ENCODE results near the gene FAF1.

Gene FAF1

DNA sequence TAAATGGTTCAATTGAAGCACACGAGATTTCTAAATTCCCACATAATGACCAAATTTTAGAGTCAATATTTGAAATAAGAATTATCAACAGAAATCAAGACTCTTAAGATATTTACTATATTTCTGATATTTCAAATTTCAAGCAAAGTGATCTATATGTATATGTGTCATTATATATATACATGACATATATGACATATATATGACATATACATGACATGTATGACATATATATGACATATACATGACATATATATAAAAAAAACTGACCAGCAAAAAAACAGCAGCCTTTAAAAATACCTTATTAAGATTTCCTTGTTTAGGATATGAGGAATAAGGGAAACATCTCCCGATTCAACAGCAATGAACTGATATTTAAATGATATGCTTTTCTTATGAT lies 266.2 kb downstream of the FAF1 start:
- no peaks in the 10 kb centered on the region for H3K4me1 ChIP-seq
- no peak for DNase-seq
- intact Hi-C loops (cut with DNase I; ENCODE audit: low total_unique reads): no loop called here
- TF ChIP-seq, protein P1, sequence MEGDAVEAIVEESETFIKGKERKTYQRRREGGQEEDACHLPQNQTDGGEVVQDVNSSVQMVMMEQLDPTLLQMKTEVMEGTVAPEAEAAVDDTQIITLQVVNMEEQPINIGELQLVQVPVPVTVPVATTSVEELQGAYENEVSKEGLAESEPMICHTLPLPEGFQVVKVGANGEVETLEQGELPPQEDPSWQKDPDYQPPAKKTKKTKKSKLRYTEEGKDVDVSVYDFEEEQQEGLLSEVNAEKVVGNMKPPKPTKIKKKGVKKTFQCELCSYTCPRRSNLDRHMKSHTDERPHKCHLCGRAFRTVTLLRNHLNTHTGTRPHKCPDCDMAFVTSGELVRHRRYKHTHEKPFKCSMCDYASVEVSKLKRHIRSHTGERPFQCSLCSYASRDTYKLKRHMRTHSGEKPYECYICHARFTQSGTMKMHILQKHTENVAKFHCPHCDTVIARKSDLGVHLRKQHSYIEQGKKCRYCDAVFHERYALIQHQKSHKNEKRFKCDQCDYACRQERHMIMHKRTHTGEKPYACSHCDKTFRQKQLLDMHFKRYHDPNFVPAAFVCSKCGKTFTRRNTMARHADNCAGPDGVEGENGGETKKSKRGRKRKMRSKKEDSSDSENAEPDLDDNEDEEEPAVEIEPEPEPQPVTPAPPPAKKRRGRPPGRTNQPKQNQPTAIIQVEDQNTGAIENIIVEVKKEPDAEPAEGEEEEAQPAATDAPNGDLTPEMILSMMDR (IDR thresholded peaks at IDR 0.05): no peak
- peaks cover 0 to 6% (median 4%) of the 10 kb centered on the region in 3 donors for H3K36me3 ChIP-seq
- no peaks in the 10 kb centered on the region for H3K27me3 ChIP-seq
- H3K4me3 ChIP-seq: no peak overlapping the region
- H3K9me3 ChIP-seq: no peaks in the 10 kb centered on the region
- no peak overlapping the region for H3K27ac ChIP-seq

DNA sequence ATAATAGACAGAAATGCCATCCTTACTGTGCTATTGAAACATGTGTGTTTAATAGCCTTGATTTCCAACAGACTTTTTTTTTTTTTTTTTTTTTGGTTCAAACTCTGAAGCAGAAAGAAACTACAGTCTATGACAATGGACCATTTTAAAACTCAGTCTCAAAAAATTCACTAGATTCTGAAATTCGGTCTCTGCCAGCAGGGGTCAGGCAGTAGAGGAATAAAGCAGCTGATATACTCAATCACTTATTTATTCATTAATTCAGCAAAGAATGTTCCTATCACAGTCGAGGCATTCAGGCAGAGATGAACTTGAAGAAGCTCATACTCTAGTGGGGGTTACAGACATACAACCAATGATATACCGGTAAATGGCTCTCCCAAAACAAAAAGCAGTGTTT lies 275.9 kb downstream of the FAF1 start:
- H3K27ac ChIP-seq: no peak overlapping the region
- H3K4me1 ChIP-seq: no peaks in the 10 kb centered on the region
- no peaks in the 10 kb centered on the region for H3K27me3 ChIP-seq
- intact Hi-C loops (cut with DNase I; ENCODE audit: low total_unique reads): no loop called here
- H3K9me3 ChIP-seq: no peaks in the 10 kb centered on the region
- no peak overlapping the region for H3K4me3 ChIP-seq
- no peak for DNase-seq
- TF ChIP-seq, protein P1 (IDR thresholded peaks at IDR 0.05): no peak
- H3K36me3 ChIP-seq: peaks cover 7 to 15% (median 7%) of the 10 kb centered on the region in 3 donors

DNA sequence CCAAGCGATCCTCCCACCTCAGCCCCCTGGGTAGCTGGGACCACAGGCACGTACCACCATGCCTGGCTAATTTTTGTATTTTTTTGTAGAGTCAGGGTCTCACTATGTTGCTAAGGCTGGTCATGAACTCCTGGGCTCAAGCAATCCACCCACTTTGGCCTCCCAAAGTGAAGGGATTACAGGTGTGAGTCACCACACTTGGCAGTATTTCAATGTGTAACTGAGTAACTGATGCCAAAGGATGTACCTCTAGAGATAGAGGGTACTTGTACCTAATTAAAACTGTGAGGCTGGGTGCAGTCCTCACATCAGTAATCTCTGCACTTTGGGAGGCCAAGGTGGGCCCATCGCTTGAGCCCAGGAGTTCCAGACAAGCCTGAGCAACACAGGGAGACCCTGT lies 278.1 kb downstream of the FAF1 start:
- intact Hi-C loops (cut with DNase I; ENCODE audit: low total_unique reads): no loop called here
- Histone ChIP-seq H3K9me3 (no peaks in the 10 kb centered on the region), H3K4me3 (no peak overlapping the region), H3K27ac (no peak overlapping the region), H3K4me1 (no peaks in the 10 kb centered on the region), H3K36me3 (peaks cover 0 to 6% (median 3%) of the 10 kb centered on the region in 3 donors), H3K27me3 (no peaks in the 10 kb centered on the region)
- TF ChIP-seq, protein P1 (IDR thresholded peaks at IDR 0.05): no peak
- no peak for DNase-seq

DNA sequence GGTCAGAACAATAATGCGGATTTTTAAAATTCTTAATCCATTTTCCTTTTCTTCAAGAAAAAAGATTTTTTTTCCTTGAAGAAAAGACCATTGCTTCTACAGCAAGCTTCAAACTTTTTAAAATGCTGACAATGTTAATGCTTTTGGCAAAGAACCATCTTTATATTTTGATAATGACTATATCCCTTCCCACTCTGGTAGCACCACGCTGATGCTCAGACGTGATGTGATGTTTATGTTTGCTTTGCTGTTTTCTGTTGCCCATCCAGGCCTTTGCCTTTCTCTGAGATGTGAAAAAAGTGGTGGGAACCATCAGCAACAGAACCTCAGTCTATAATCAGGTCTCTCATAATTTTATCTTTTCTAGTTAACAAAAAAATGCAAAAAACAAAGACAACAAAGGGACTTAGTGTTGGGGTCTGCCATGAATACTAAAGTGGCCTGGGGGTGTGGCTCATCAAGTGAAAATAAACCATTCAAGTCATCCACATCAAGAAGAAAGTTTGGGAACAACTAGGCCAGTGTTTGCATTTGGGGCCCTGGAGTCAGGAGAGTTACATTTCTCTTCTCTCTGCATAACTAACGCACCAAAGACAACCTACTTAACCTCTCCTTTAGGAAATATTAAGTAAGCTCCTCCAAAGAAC lies 292.2 kb downstream of the FAF1 start:
- no peaks in the 10 kb centered on the region for H3K27me3 ChIP-seq
- no peak overlapping the region for H3K4me3 ChIP-seq
- intact Hi-C loops (cut with DNase I; ENCODE audit: low total_unique reads): no loop called here
- TF ChIP-seq, protein P1 (IDR thresholded peaks at IDR 0.05): no peak
- no peaks in the 10 kb centered on the region for H3K9me3 ChIP-seq
- DNase-seq: no peak
- no peaks in the 10 kb centered on the region for H3K36me3 ChIP-seq
- H3K4me1 ChIP-seq: peaks cover 0 to 23% (median 3%) of the 10 kb centered on the region in 4 donors
- H3K27ac ChIP-seq: no peak overlapping the region

DNA sequence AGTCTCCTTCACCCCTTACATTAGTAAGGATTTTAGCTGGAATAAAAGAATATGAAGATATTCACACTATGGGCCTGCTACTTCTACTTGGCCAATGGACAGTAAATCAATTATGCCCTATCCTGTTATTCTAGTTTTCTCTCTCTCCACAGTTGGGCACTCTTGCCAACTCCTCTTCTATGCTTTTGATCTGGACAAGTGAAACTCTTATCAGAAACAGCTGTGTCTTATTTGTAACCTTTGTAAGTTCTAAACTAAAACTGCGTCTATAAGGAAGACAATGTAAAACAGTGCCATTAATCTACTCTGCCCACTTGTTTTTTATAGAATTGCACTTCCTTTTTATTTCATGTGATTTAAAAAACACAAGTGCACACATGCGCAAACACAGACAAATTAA lies 292.8 kb downstream of the FAF1 start:
- intact Hi-C loops (cut with DNase I; ENCODE audit: low total_unique reads): no loop called here
- H3K27ac ChIP-seq: no peak overlapping the region
- no peaks in the 10 kb centered on the region for H3K36me3 ChIP-seq
- no peaks in the 10 kb centered on the region for H3K9me3 ChIP-seq
- peaks cover 0 to 23% (median 3%) of the 10 kb centered on the region in 4 donors for H3K4me1 ChIP-seq
- no peaks in the 10 kb centered on the region for H3K27me3 ChIP-seq
- TF ChIP-seq, protein P1 (IDR thresholded peaks at IDR 0.05): no peak
- no peak for DNase-seq
- no peak overlapping the region for H3K4me3 ChIP-seq

DNA sequence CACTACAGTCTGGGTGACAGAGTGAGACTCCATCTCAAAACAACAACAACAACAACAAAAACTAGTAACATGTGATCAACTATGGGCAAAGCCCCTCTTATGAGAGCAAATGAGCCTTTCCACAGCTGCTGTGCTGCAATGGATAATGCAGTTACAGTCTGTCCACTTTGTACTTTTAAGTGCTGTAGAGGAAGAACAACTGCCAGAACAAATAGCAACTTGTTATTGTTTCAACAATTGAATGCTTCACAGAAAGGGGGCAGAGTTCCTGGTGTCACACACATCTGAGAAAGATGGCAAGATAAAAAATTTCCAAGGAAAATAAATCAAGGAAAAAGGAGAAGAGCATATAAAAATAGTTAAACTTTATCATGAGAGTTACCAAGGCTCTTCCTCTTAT lies 293.2 kb downstream of the FAF1 start:
- Histone ChIP-seq H3K27me3 (no peaks in the 10 kb centered on the region), H3K9me3 (no peaks in the 10 kb centered on the region), H3K4me1 (peaks cover 0 to 23% (median 3%) of the 10 kb centered on the region in 4 donors), H3K36me3 (no peaks in the 10 kb centered on the region), H3K4me3 (no peak overlapping the region), H3K27ac (no peak overlapping the region)
- intact Hi-C loops (cut with DNase I; ENCODE audit: low total_unique reads): no loop called here
- DNase-seq: no peak
- TF ChIP-seq, protein P1 (IDR thresholded peaks at IDR 0.05): no peak

Data from tibial artery (tissue), 4 donors.